GM21515 (cell line): ENCODE results near the gene PUS1.

Source experiments
- ATAC-seq: cut with Tn5 transposase; IDR thresholded peaks from one replicate; pipeline ENCODE4 v1.9.1; 2021; ENCODE audit not compliant: unreplicated experiment

PUS1 gene

DNA sequence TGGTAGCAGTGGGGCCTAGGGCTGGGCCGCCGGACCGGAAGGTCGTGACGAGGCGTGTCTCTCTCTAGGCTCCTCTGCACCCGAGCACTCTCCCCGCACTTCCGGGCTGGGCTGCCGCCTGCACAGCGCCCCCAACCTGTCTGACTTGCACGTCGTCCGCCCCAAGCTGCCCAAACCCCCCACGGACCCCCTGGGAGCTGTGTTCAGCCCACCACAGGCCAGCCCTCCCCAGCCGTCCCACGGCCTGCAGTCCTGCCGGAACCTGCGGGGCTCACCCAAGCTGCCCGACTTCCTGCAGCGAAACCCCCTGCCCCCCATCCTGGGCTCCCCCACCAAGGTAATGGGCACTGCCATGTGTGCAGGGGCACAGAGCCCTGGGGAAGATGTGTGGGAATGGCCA is 13.3 kb upstream of the PUS1 start:
- no peak for ATAC-seq

DNA sequence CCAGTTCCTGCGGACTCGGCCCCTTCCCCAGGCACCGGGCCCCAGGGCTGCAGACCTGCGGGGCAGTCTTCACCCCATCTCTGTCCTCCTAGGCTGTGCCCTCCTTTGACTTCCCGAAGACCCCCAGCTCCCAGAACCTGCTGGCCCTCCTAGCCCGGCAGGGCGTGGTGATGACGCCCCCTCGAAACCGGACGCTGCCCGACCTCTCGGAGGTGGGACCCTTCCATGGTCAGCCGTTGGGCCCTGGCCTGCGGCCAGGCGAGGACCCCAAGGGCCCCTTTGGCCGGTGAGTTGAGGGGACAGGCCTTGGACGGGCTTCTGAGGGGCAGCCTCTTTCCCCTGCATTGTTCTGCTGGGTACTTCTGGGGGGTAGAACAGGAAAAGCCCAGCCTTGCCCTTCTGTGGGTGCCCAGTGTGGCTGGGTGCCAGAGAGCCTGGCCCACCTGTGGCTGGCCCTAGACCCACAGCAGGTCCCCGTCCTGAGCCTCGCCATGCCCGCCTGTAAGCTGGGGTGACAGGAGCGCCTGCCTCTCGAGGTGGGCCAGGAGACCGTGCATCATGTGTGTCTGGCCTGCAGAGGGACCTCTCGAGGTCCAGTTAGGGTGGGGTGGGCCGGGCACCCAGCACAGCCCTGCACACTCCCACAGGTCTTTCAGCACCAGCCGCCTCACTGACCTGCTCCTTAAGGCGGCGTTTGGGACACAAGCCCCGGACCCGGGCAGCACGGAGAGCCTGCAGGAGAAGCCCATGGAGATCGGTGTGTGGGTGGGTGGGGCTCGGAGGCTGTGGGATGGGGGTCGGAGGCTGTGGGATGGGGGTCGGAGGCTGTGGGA is 12.6 kb upstream of the PUS1 start:
- ATAC-seq: no peak

DNA sequence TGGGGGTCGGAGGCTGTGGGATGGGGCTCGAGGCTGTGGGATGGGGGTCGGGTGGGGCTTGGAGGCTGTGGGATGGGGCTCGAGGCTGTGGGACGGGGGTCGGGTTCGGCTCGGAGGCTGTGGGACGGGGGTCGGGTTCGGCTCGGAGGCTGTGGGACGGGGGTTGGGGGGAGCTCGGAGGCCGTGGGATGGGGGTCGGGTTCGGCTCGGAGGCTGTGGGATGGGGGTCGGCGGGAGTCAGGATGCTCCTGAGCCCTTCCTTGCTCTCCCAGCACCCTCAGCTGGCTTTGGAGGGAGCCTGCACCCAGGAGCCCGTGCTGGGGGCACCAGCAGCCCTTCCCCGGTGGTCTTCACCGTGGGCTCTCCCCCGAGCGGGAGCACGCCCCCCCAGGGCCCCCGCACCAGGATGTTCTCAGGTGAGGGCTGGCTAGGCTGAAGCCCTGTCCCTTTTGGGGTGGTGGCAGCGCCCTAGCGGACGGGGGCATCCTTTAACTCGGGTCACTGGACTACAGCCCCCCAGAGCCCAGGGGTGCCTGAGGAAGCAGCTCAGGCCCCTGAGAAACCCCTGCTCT is 11.9 kb upstream of the PUS1 start:
- no peak for ATAC-seq

DNA sequence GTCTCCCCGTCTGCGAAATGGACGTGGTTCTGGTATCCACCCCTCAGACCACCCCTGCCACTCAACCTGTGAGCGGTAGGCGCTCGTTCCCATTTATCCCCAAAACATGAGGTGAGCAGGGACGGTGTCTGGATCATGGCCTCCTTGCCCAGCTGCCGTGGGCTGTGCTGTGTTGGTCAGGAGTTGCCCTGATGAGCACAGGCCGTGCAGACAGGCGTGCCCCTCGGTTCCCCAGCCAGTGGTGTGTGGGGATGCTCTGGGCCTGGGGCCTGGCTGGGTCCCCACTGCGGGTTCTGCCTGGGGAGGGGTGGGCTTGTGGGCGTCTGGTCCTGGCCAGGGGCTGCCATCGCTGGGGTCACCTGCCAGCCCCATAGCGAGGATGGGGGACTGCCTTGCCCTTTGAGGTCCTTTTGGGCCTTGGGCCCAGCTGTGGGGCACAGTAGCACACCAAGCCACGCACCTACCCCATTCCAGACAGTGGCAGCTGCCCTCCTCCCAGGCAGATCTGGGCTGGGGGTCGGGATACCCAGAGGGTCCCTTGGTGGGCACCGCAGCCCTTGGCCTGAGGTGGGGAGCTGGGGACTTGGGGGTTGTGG is 11.3 kb upstream of the PUS1 start:
- no peak for ATAC-seq

DNA sequence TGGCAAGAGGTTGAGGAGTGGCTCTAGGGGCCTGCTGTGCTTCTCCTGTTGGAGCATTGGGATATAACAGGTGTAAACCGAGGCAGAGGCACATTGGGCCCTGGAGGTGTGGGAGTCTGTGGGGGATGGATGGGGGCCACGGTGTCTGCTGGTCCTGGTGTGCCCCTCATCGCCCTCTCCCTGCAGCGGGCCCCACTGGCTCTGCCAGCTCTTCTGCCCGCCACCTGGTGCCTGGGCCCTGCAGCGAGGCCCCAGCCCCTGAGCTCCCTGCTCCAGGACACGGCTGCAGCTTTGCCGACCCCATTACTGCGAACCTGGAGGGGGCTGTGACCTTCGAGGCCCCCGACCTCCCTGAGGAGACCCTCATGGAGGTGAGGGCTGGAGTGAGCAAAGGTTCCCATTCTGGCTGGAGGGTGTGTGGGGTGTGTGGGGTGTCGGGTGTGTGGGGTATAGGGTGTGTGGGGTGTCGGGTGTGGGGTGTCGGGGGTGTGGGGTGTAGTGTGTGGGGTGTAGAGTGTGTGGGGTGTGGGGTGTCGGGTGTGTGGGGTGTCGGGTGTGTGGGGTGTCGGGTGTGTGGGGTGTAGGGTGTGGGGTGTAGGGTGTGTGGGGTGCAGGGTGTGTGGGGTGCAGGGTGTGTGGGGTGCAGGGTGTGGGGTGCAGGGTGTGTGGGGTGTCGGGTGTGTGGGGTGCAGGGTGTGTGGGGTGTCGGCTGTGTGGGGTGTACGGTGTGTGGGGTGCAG is 10.6 kb upstream of the PUS1 start:
- no peak for ATAC-seq

DNA sequence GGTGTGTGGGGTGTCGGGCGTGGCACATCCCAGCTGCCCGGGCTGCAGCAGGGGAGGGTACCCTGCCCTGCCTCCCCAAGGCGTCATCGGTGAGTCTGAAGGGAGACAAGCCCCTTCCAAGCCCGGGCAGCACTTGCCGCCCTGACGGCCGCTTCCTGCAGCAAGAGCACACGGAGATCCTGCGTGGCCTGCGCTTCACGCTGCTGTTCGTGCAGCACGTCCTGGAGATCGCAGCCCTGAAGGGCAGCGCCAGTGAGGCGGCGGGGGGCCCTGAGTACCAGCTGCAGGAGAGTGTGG is 10.1 kb upstream of the PUS1 start:
- ATAC-seq: no peak

DNA sequence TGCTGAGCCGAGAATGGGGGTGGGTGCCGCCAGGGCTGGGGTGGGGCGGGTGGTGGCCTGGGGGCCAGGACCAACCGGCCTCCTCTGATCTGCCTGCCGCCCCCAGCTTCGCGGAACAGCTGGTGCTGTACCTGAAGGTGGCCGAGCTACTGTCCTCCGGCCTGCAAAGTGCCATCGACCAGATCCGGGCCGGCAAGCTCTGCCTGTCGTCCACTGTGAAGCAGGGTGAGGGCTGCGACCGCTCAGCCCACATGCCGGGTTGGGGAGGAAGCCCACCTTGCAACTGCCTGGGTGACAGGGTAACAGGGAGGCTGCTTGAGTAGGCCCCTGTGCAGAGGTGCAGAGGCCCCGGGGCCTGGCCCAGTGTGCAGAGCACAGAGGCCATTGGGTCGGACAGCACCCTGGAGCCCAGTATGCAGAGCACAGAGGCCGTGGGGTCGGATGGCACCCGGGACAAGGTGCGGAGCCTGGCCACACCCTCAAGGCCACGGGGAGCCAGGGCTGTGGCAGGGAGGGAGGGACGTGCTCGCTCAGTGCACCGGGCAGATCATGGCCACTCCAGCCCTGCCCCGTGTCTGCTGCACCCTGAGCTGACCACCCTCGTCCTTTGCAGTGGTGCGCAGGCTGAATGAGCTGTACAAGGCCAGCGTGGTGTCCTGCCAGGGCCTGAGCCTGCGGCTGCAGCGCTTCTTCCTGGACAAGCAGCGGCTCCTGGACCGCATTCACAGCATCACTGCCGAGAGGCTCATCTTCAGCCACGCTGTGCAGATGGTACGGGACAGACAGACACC is 9.5 kb upstream of the PUS1 start:
- no peak for ATAC-seq

DNA sequence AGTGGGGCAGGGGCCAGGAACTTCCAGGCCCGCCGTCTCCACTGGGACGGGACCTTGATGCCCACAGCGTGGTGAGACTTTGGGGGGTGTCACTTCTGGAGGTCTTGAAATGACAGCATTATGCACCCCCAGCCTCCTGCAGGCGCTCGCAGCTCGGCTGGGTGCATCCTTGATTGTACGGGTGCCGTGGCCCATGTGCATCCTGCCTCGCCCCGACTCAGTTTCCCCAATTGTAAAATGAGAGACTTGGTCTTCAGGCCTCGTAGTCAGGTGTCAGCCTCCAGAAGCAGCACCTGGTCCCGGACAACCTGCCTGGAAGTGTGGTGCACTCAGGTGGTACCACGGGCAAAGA is 8.9 kb upstream of the PUS1 start:
- no peak for ATAC-seq

DNA sequence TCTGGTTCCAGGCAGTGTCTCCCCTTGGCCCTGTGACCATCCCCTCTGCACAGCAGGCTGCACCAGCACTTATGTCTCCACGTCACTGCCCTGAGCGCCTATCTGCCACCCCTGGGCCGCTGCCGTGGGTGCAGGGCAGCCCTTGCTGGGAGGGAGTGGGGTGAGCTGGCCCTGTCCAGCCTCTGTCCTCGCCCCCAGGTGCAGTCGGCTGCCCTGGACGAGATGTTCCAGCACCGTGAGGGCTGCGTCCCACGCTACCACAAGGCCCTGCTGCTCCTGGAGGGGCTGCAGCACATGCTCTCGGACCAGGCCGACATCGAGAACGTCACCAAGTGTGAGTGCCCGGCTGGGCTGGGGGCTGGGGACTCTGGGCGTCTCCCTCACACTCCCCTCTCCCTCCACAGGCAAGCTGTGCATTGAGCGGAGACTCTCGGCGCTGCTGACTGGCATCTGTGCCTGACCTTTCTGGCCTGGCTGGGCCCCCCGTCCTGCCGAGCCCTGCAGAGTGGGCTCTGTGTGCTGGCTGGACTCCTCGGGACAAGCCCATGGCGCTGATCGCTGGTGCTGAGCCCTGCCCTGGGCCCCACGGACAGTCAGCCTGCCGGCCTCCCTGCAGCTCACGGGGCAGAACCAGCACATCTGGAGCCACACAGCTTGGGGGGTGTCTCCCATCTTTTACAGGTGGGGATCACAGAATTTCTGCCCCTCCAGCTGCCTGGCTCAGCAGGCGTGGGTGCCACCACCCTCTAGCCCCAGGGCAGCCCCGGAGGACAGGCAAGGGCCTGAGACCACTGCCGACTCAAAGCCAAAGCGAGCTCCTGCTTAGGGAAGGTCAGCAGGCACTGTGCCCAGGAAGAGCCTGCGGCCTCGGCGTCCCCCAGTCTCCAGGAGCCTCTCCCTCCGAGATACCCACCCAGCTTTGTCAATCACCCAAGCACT is 7.9 kb upstream of the PUS1 start:
- no peak for ATAC-seq

DNA sequence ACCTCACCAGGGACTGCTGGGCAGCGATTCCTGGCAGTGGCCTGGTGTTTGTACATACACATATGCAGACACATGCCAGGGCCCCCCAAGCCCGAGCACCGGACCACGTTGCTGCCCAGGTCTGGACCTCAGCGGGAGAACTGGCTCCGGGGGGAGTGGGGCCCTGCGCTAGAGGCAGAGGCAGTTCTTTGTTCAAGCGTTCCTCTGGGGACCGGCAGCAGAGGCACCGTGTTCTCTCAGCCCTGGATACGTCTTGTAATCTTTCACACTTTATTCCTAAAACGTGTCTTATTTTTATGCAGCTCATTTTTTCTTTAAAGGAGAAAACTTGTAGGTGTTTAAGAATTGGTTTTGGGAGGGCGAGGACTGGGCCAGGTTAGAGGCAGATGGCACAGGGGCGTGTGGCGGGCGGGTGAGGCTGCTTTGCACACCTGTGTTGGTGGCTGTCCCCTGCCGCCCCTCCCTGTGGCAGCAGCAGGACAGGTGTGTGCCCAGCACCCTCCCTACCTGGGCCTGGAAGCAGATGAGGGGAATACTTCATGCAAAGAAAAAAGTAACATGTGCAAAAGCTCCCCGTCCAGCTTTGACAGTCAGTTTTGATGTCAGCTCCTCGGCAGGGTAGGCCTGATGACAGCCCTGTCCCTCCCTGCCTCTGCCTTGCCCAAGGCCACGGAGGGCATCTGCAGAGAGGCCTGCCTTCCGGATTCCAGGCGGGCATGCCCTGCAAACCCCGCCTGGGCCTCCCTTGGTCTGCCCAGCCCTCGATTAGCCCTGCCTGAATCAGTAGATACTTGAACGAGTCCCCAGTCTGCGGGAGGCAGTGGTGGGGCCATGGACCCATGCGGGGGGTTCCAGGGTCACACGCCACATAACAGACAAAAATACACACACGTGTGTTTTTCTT is 7.0 kb upstream of the PUS1 start:
- ATAC-seq: no peak

DNA sequence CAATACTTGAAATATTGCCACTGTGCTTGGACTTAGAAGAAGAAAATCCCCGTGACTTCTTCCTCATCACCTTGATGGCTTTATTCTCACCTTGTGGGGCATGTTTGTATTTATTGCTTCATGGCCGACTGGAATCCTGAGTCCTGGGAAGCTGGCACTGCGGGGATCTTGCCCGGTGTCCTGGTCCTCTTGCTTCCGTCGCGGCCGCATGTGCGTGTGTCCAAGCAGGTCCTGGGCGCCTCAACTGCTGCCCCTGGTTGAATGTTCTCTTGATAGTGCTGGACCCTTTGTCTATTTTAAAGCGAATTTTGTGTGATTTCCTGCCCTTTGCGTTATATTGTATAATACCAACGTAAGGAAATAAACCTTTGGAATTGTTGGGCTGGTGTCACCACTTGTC is 6.3 kb upstream of the PUS1 start:
- ATAC-seq: no peak

DNA sequence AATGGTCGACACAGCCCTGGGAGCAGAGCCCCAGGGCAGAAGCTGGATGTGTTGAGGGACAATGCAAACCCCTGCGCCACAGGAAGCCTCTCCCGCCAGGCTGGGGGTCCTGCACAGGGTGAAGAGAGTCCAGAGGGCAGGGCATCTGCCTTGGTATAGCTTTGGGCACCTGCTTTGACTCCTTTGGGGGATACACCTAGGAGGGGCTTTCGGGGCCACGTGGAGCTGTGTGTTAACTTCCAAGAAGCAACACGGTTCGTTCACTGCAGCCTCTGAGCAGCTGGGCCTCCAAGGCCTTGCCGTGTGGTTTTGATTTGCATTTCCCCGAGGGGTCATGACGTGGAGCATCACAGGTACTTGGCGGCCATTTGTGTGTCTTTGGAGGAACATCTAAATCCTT is 5.8 kb upstream of the PUS1 start:
- ATAC-seq: peak; percentile 69

DNA sequence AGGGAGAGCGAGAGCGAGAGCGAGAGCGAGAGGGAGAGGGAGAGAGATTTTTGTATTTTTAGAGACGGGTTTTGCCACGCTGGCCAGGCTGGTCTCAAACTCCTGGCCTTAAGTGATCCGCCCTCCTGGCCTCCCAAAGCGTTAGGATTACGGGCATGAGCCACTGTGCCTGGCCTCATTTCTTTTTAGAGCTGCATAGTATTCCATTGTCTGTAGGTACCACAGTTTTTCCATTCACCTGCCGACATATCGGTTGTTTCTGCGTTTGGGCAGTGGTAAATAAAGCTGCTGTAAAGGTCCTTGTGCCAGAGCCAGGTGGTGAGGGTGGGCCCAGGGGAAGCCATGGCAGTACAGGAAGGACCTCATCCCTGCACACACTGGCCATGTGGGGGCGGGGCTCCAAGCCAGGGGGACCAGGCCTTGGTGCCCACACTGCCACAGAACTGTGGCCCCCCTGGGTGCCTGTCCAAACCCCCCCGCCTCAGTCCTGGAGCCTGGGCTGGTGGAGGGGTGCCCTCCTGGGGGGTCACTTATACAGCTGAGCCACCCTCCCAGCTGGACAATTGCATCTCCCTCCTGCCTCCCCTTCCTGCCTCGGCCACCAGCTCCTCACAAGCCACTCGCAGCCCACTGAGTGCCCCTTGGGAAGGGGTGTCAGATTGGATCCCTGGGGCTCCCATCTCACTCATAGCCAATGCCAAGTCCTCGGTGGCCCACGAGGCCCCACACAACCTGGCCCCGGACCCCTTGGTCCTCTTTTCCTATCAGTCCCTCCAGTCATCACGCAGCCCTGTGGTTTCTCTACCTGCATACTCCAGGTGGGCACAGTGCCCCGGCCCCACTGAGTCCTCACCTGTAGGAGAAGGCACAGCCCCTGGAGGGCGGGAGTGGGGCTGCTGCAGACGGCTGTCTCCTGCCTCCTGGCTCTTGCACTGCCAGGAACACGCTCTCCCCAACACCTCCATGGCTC is 1.7 kb upstream of the PUS1 start:
- no peak for ATAC-seq

DNA sequence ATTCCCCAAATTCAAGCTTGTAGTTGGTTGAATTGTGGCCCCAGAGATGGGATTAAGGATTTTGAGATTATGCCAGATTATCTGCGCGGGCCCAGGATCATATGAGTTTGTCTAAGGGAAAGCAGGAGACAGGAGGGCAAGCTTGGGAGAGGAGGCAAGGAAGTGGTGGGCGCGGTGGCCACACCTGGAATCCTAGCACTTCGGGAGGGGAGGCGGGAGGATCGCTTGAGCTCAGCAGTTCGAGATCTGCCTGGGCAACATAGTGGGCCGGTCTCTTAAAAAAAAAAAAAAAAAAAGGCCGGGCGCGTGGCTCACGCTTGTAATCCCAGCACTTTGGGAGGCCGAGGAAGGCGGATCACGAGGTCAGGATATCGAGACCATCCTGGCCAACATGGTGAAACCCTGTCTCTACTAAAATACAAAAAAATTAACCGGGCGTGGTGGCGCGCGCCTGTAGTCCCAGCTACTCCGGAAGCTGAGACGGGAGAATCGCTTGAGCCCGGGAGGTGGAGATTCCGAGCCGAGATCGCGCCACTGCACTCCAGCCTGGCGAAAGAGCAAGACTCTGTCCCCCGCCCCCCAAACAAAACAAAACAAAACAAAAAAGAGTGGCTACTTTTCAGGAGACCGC is 881 bp upstream of the PUS1 start:
- peak; percentile 3 for ATAC-seq

DNA sequence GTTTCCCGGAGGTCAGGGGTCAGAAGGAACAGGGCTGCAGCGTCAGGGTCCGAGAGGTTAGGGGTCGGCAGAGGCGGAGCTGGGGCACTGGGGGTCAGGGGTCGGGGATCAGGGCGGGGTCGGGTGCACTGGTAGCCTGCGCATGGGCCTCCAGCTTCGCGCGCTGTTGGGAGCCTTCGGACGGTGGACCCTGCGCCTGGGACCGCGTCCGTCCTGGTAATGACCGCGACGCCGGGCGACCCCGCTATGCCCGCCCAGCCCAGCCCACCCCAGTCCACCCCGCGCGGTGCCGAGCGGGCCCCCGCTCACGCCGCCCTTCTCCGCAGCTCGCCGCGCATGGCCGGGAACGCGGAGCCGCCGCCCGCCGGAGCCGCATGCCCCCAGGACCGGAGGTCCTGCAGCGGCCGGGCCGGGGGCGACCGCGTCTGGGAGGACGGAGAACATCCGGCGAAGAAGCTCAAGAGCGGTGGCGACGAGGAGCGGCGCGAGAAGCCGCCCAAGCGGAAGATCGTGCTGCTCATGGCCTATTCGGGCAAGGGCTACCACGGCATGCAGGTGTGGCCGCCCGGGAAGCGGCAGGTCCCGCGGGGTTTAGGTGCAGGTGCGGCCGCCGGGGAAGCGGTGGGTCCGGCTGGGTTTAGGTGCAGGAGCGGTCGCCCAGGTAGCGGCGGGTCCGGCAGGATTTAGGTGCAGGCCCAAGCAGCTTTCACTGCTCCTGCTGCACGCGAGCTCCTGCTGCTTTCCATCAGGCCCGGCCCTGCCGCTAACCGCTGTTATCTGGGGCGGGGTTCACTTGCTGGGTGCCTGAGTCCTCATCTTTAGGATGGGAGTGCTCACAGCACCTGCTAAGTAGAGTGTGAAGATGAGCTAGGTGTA is 743 bp downstream of the PUS1 start:
- ATAC-seq: peak; percentile 1

DNA sequence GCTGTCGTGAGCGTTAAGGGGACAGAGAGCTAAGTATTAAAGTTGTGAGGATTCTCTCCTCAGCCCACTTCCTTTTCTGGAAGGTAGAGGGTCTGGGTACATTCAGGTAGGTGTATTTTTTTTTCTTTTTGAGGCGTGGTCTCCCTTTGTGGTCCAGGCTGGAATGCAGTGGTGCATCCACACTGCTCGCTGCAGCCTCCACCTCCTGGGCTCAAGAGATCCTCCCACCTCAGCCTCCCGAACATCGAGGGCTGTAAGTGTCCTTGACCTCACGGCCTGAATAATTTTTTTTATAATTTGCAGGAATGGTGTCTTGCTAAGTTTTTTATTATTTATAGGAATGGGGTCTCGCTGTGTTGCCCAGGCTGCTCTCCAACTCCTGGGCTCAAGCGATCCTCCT is 1.4 kb downstream of the PUS1 start:
- ATAC-seq: no peak

DNA sequence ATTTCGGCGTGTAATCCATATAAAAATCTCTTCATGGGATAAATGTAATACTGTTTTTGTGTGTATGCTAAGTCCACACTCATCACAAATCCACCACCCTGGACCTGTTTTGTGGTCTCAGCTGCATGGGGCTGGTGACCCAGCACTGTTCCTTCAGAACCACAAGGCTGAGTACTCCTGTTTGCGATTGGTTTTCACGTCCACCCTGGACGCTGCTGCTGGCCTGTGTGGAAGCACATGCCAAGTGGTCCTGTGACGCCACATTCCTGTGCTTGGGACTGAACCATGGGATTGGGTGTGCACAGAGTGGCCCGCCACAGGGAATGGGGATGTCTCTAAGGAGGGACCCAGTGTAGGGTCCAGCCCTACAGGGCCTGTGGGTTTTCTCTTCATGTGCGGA is 4.3 kb downstream of the PUS1 start:
- ATAC-seq: no peak
